Medulla oblongata (tissue), 1 donor: Measurements from ENCODE around the gene AKNA.
A peak's percentile ranks its signal among the peaks of the same experiment; 100 is the strongest.

ENCODE experiments used
- DNase-seq: peaks from one replicate; pipeline ENCODE4 v3.0.0-alpha.2; 2015; ENCODE audit errors: extremely low spot score

AKNA gene

GRCh38 chr9:114304416-114305188 is 83.2 kb downstream of the AKNA start:
- DNase-seq = no peak

- no peak for DNase-seq
Observed at GRCh38 chr9:114303977-114304376, 83.8 kb downstream of the AKNA start.

GRCh38 chr9:114303571-114303970 is 84.2 kb downstream of the AKNA start:
- no peak for DNase-seq

DNA sequence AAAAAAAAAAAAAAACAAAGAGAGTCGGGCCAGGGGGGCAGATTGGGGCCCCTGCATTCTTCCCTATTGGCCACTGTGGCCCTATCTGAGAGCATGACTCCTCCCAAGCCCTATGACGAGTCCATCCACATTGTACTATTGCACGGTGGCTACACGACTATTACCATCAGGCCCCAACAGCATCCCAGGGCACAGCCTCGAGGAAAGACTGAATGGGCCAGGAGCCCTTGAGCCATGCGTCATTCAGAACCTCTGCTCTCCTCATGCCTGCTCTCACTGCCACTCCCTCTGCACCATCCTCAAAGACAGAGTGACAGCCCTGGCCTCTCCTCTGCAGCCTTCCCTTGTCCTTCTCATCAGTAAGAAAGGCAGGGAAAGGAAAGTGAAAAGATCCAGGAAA is 85.1 kb downstream of the AKNA start:
- no peak for DNase-seq

- no peak for DNase-seq
Observed at GRCh38 chr9:114301798-114302565, 85.8 kb downstream of the AKNA start.

DNA sequence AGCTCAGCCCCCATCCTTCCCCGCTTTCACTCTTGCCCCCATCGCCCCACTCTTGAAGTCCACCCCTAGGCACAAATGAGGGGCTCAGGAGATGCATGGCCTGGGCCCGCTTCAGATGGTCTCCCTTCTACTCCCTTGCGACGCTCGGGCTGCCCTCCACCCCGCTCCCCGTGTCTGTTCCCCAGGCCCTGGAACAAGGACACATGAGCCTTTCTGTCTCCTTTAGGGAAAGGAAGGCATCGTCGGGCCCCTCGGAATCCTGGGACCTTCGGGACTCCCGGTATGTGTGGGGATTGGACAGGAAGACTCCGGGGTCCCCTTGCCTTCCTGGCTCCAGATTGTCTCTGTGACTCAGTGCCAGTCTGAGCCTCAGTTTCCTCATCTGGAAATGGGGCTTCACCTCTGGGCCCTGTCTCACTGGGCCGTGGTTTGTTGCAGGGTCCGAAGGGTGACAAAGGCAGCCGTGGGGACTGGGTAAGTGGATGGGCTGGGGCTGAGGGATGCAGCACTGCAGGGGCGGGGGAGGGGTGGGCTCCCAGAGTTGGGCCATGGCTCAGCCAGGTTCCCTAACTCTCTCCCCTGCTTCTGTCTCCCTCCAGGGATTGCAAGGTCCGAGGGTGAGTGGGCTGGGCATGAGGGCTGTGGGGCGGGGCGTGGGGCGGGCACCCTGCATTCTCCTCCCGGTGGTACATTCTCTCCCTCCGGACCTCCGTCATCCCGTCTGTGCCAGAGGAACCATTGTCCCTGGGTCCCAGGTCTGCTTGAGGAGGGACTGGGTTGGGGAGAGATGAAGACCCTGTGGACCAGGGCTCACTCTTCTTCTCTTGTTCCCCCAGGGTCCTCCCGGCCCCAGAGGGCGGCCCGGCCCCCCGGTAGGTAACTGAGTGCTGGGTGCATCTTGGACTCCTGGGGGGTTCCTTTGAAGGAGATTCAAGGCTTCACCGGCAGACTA is 86.7 kb downstream of the AKNA start:
- no peak for DNase-seq

DNA sequence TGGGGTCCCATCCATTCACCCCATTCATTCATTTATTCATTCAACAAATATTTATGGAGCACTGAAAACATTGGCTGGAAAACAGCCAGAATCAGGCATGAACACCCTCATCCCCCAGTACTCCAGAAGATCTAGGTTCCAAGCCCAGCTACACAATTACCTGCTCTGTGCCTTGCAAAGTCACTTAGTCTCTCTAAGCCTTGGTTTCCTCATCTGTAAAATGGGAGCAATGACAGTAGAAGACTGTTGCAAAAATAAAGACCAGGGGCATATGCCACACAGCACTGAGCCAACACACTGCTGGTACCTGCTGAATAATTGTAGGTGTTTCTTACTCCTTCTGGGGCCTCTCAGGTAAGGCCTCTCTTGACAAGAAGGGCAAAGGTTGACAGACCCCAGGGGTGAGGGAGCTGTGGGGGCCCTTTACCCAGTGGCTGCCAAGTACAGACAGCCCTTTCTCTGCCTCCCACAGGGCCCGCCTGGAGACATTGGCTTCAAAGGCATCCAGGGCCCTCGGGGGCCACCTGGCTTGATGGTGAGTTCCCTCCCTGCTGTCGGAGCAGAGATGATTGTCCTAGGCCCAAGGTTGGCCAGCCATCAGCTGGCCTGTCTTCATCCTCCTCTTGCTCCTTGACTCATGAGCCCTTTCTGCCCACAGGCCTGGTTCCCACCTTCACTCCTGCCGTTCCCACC is 87.5 kb downstream of the AKNA start:
- DNase-seq = no peak

DNA sequence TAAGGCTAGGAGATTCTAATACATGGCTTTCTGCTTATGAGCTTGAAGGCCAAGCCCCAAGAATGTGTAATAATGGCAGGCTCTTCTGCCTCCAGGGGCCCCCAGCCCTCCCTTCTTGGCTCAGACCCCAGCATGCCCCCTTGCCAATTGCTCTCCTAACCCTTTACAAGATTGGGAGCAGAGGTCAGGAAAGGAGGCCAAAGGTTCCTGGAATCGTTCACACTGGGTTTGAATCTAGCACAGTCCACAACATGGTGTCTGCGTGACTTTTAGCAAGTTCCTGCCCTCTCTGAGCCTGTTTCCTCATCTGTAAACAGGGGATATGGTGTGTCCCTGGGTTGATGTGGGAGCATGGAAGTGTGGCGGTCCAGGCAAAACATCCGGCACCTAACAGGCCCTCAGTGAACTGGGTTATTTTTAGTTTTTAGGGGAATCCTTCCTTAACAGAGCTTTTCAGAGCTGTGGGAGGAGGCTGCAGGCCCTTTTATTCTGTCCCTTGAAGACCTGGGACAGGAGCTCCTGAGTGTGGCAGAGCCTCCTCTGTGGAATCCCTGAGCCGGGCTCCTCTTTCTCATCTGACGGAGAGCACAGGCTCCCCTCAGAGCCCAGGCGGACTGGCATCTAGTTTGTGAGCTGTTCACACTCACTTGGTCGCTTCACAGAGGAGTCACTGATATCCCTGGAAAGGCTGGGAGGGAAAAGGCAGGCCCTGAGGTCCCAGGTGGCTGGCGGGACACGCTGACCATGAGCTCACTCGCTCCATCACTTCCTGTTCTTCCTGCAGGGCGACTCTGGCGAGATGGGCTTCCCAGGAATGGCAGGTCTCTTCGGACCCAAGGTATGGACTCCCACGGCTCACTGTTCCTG is 88.3 kb downstream of the AKNA start:
- DNase-seq = no peak

DNA sequence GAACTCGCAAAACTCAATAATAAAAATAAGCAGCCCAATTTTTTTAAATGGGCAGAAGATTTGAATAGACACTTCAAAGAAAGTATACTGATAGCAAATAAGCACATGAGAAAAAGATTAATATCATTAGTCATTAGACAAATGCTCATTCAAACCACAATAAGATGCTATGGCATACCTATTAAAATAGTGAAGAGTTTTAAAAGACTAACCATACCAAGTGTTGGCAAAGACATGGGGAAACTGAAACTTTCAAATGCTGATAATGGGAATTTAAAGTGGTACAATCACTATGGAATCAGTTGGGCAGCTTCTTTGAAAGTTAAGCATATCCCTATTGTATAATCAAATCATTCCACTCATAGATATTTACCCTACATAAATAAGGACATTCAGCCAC is 91.4 kb downstream of the AKNA start:
- DNase-seq = no peak

DNA sequence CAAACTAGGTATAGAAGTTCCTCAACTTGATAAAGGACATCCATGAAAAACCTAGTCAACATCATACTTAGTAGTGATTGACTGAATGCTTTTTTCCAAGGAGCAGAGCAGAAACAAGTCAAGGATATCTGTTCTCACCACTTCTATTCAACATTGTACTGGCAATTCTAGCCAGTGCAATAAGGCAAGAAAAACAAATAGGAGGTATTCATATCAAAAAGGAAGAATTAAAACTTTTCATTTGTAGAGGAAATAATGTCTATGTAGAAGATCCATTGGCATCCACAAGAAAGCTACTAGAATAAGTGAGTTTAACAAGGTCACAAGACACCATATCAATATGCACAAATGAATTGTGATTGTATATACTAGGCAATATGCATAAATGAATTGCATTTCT is 93.1 kb downstream of the AKNA start:
- no peak for DNase-seq

DNA sequence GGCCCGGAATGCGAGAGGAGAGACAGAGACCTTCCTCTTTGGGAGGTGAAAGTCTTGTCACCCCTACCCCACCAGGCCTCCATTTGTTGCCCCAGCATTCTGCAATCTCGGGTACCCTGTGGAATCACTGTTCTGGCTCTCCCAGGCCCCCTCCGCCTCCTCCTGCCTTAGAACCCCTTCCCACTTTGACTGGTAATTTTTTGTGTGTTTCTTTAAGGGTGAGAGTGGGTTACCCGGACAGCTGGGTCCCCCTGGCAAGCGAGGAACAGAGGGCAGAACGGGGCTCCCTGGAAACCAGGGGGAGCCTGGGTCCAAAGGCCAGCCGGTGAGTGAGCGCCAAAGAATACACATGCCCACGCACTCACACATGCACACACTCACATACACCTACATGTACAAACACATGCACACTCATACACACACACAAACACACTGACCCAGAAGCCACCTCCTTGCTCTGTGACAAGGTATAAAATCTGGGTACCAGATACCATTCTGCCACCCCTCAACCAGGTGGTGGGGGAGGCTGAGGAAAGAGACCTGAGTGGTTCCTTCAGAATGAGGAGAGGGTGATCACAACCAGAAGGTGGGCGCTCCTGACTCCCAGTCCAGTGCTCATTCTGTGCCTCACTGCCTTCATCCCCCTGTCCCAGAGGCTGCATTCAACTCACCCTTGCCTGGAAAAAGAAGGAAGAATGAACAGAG is 95.7 kb downstream of the AKNA start:
- no peak for DNase-seq

GRCh38 chr9:114291064-114291474 is 96.7 kb downstream of the AKNA start:
- DNase-seq = peak; percentile 77

DNA sequence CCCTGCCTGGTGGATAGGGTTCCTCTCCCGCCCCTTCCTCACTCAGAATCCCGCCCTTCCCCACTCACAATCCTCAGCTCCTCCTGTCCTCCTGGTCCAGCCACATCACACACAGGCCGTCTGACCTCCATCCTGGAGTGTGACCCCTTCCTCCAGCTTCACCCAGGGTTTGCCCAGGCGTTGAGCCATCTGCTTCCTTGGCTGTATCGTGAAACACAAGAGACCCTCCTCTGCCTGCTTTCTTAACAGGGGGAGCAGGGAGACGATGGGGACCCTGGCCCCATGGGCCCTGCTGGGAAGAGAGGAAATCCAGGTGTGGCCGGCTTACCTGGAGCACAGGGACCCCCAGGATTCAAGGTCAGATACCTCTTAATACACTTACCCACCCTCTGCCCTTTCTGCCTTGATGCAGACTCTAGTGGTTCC is 97.2 kb downstream of the AKNA start:
- DNase-seq = no peak

DNA sequence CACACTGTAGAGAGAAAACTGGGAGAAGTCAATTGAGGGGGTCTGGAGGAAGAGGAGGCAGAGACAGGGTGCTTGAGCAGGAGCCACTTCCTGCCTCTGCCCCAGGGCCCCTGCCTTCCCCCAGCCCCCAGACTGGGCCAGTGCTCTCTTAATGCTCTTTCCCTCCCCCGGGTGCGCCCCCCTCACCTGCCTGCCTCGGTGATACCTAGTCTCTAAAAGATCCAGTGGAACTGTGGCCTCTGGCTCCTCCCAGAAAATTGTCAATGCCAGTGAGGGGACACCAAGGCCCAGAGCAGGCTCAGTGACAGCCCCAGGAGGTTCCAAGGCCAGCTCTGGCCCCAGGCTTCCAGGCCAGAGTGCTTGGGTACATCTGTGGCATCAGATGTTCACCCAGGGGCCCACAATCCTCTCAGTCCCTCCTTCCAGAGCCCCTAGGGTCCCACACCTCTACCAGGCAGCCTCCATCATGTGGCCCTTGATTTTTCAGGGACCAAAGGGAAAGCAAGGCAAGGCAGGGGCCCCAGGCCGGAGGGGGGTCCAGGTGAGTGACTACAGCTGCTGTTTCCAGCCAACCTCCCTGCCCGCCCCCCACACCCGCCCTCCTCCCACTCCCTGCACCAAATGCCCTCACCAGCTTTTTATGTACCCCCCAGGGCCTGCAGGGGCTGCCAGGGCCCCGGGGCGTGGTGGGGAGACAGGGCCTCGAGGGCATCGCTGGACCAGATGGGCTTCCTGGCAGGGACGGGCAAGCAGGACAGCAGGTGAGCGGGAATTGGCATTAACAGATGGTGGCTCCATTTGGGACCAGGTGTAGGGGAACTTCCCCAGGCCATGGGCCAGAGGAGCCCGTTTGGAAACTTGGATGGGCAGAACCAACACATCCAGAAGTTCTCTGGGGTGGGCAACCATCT is 98.0 kb downstream of the AKNA start:
- DNase-seq = no peak

DNA sequence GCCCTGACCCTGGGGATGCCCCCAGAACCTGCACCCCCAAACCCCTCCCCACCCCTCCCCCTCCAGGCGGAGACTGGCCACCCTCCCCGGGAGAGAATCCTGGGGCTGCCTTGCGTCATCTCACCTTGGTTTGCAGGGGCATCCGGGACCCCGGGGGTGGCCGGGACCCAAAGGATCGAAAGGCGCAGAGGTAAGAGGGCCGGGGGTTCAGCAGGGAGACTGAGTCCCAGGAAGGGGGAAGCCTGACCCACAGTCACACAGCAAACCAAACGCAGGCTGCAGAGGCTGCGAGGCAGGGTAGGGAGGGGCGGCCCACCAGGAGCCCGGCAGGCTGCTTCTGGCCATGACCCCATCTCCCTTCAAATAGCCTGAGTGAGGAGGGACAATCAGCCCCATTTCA is 98.7 kb downstream of the AKNA start:
- no peak for DNase-seq

GRCh38 chr9:114288193-114289091 is 99.3 kb downstream of the AKNA start:
- DNase-seq = no peak

DNA sequence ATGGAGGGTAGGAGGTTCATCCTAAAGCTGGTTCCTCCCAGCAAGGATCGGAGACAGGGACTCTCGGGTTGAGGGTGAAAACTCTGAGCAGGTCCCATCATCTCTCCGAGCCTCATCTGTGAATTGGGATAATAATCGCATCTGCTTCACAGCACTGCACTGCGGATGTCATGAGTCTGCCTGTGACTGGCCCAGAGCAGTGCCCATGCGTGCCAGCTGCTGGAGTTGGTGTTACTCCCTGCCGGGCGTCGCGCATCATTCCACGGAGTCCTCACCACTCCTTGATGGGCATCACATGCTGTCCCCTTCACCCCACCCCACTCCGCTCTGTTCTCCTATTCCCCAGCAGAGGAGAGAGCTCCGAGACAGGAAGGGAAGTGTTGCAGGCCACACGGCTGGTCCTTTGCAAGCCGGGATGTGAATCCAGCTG is 100.0 kb downstream of the AKNA start:
- DNase-seq = no peak
